ENCODE data around the gene SIGLEC12. TPM values are rescaled to one million over a fixed set of nuclear protein-coding genes. Genes with fewer than 3 reads are reported as not detected.
"Not testable (repeated sequence)": the region's sequence is repeated elsewhere in the genome, so short reads cannot be mapped to it uniquely, and the experiment has no call there.

The SIGLEC12 gene
- total RNA-seq, 1 donor: under 0.01 TPM

DNA sequence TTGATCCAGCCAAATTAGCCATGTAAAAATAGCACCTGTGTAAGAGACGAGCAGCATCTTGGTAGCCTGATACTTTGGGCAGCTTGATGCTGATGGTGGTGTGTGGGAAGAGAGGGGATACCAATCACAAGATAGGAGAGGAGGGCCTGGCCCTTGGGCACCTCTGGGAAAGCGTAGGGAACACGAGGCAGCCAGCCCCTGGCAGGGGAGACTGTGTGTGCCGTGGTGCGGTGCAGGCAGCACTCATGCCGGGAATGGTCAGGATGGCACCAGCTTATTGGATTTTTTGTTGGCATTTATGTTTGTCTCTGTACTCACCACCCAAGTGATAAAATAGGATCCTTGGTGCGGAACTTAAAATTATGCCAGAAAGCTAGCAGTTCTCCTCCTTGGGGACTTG, 53.6 kb downstream of the SIGLEC12 start:
- TF ChIP-seq, protein P1, sequence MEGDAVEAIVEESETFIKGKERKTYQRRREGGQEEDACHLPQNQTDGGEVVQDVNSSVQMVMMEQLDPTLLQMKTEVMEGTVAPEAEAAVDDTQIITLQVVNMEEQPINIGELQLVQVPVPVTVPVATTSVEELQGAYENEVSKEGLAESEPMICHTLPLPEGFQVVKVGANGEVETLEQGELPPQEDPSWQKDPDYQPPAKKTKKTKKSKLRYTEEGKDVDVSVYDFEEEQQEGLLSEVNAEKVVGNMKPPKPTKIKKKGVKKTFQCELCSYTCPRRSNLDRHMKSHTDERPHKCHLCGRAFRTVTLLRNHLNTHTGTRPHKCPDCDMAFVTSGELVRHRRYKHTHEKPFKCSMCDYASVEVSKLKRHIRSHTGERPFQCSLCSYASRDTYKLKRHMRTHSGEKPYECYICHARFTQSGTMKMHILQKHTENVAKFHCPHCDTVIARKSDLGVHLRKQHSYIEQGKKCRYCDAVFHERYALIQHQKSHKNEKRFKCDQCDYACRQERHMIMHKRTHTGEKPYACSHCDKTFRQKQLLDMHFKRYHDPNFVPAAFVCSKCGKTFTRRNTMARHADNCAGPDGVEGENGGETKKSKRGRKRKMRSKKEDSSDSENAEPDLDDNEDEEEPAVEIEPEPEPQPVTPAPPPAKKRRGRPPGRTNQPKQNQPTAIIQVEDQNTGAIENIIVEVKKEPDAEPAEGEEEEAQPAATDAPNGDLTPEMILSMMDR (IDR thresholded peaks at IDR 0.05; ENCODE audit: extremely low read depth, low read depth, low read length): no peak
- H3K4me2 ChIP-seq (ENCODE audit: insufficient read depth, low read length): no peak overlapping the region
- DNase-seq (ENCODE audit: insufficient read length, low spot score, missing footprints): no peak
- H2AFZ ChIP-seq (ENCODE audit: low read length): no peak overlapping the region
- no peak overlapping the region for H3K4me3 ChIP-seq (ENCODE audit: insufficient read depth, low read length)
- no peaks in the 10 kb centered on the region for H3K9me3 ChIP-seq (ENCODE audit: low read depth, low read length)
- H3K27ac ChIP-seq (ENCODE audit: low read depth, low read length): no peak overlapping the region
- H3K36me3 ChIP-seq (ENCODE audit: insufficient read depth, low read length): no peaks in the 10 kb centered on the region
- no peaks in the 10 kb centered on the region for H3K79me2 ChIP-seq (ENCODE audit: insufficient read depth, low read length)
- no peaks in the 10 kb centered on the region for H3K4me1 ChIP-seq (ENCODE audit: insufficient read depth, low read length)
- H4K20me1 ChIP-seq (ENCODE audit: insufficient read depth, low read length): no peaks in the 10 kb centered on the region
- H3K27me3 ChIP-seq (ENCODE audit: insufficient read depth, low read length): no peaks in the 10 kb centered on the region

DNA sequence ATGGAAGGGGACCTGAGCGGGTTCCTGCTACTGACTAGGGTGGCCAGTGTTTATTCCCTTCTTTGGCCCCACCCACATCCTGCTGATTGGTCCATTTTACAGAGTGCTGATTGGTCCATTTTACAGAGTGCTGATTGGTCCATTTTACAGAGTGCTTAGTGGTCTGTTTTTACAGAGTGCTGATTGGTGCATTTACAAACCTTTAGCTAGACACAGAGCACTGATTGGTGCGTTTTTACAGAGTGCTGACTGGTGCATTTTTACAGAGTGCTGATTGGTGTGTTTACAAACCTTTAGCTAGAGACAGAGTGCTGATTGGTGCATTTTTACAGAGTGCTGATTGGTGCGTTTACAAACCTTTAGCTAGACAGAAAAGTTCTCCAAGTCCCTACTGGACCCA, 54.1 kb downstream of the SIGLEC12 start:
- H3K79me2 ChIP-seq (ENCODE audit: insufficient read depth, low read length); H3K27me3 ChIP-seq (ENCODE audit: insufficient read depth, low read length); H3K36me3 ChIP-seq (ENCODE audit: insufficient read depth, low read length); H3K4me1 ChIP-seq (ENCODE audit: insufficient read depth, low read length); DNase-seq (ENCODE audit: insufficient read length, low spot score, missing footprints); H3K9me3 ChIP-seq (ENCODE audit: low read depth, low read length); H4K20me1 ChIP-seq (ENCODE audit: insufficient read depth, low read length); H3K27ac ChIP-seq (ENCODE audit: low read depth, low read length); H2AFZ ChIP-seq (ENCODE audit: low read length); H3K4me2 ChIP-seq (ENCODE audit: insufficient read depth, low read length); H3K4me3 ChIP-seq (ENCODE audit: insufficient read depth, low read length): not testable (repeated sequence)

DNA sequence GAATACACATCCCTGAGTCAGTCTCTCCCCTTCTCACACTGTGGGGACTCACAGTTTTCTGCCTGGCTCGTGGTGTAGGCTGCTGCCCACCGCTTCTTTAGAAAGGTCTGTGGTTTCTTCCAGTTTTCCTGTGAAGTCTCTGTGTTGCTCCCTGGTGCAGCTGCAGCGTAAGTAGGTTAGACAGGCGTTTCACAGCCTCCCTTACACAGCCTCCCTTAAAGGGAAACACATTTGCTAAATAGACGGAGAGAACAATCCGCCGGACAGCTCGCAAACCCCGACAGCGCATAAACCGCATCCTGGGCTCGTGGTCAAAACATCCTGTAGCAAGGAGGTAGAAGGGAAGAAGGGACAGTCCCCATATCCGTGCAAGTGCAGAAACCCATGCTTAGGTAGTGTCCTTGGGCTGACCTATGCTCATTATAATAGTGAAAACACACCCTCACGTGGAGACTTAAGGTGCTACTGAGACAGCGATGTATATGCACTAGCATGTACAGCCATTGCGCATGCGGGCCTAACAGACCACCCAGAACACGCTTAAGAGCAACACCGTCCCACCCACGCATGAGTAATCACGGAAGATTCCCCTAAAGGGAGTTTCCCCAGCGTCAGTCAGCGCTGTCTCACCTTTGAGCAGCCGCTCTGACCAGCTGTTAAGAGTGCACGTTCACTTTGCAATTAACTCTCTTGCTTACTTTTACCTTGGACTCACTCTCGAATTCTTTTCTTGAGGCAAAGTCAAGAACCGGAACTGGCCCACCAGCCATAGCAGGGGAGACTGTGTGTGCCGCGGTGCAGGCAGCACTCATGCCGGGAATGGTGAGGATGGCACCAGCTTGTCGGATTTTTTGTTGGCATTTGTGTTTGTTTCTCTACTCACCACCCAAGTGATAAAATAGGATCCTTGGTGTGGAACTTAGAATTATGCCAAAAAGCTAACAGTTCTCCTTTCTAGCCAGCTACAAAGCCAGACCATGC, 59.9 kb downstream of the SIGLEC12 start:
- Histone ChIP-seq H3K79me2 (ENCODE audit: insufficient read depth, low read length) (no peaks in the 10 kb centered on the region), H3K36me3 (ENCODE audit: insufficient read depth, low read length) (no peaks in the 10 kb centered on the region), H2AFZ (ENCODE audit: low read length) (no peak overlapping the region), H3K27me3 (ENCODE audit: insufficient read depth, low read length) (no peaks in the 10 kb centered on the region), H3K4me3 (ENCODE audit: insufficient read depth, low read length) (no peak overlapping the region), H3K27ac (ENCODE audit: low read depth, low read length) (no peak overlapping the region), H3K4me1 (ENCODE audit: insufficient read depth, low read length) (no peaks in the 10 kb centered on the region), H3K4me2 (ENCODE audit: insufficient read depth, low read length) (no peak overlapping the region), H4K20me1 (ENCODE audit: insufficient read depth, low read length) (no peaks in the 10 kb centered on the region), H3K9me3 (ENCODE audit: low read depth, low read length) (no peaks in the 10 kb centered on the region)
- TF ChIP-seq, protein P1 (IDR thresholded peaks at IDR 0.05; ENCODE audit: extremely low read depth, low read depth, low read length): no peak
- no peak for DNase-seq (ENCODE audit: insufficient read length, low spot score, missing footprints)

Small RNA genes lying within 50 kb of the gene (small RNA-seq; reads per million reads assigned to genes)
- gene AC020914.3 (not detected), gene AC020914.5 (not detected)

Other genes with a start within 250 kb of the SIGLEC12 start
- gene IGLON5, start 190.2 kb downstream of the SIGLEC12 start, total RNA-seq: not detected in 2 replicates
- gene VSIG10L, start 159.7 kb downstream of the SIGLEC12 start, total RNA-seq: 0.72 and 0.88 TPM in 2 replicates
- 68.4 and 84.3 TPM in 2 replicates for gene ETFB, start 135.4 kb downstream of the SIGLEC12 start, total RNA-seq
- not detected in 2 replicates for gene CLDND2, start 132.8 kb downstream of the SIGLEC12 start, total RNA-seq
- not detected in 2 replicates for gene NKG7, start 129.1 kb downstream of the SIGLEC12 start, total RNA-seq
- not detected in 2 replicates for gene LIM2, start 113.8 kb downstream of the SIGLEC12 start, total RNA-seq
- not detected in 2 replicates for gene C19orf84, start 111.2 kb downstream of the SIGLEC12 start, total RNA-seq
- not detected in 2 replicates for gene SIGLEC10, start 84.2 kb downstream of the SIGLEC12 start, total RNA-seq
- not detected in 2 replicates for gene SIGLEC8, start 43.3 kb downstream of the SIGLEC12 start, total RNA-seq
- gene CEACAM18, start 23.3 kb downstream of the SIGLEC12 start, total RNA-seq: not detected in 2 replicates
- not detected in 2 replicates for gene SIGLEC6, start 29.9 kb upstream of the SIGLEC12 start, total RNA-seq
- 6.2 and 7.6 TPM in 2 replicates for gene ZNF175, start 69.5 kb upstream of the SIGLEC12 start, total RNA-seq
- gene SIGLEC5, start 128.6 kb upstream of the SIGLEC12 start, total RNA-seq: under 0.01 TPM in 1 of 2 replicates, not detected in the other
- not detected in 2 replicates for gene SIGLEC14, start 145.0 kb upstream of the SIGLEC12 start, total RNA-seq
- gene SPACA6, start 191.5 kb upstream of the SIGLEC12 start, total RNA-seq: 9.4 and 12.7 TPM in 2 replicates
- 5.4 and 6.2 TPM in 2 replicates for gene HAS1, start 222.2 kb upstream of the SIGLEC12 start, total RNA-seq